HepG2 (cell line): ENCODE measurements around the gene ACADVL. TPM values are rescaled to one million over a fixed set of nuclear protein-coding genes. Genes with fewer than 3 reads are reported as not detected.
A peak's percentile ranks its signal among the peaks of the same experiment; 100 is the strongest.

Experiments used
- EP300 ChIP-seq, 3 experiments: sonication (generic) in 1 of 3; formaldehyde crosslinking in 1 of 3; IDR thresholded peaks; 2 replicates each; pipeline versions ENCODE4 v1.5.1 to v1.6.1; 2011 to 2020; ENCODE audit warnings: low read depth in 2 of 3, low read length in 2 of 3, borderline replicate concordance in 1 of 3, improper control_type of control experiment in 1 of 3, mild to moderate bottlenecking in 1 of 3, missing genetic modification reagents in 1 of 3, moderate library complexity in 1 of 3
- FOXP1 ChIP-seq, 2 experiments: fragments of 450-650 bp in 1 of 2; IDR thresholded peaks; 2 replicates each; pipeline ENCODE4 v1.6.1; 2017 to 2018; ENCODE audit warnings: antibody characterized with exemption in 1 of 2
- GABPA ChIP-seq, 2 experiments: IDR thresholded peaks; 2 replicates each; pipeline ENCODE4 v1.6.1; 2011 to 2016; ENCODE audit warnings: low read depth in 2 of 2, low read length in 1 of 2, missing biosample characterization in 1 of 2, missing genetic modification characterization in 1 of 2
- GTF3A ChIP-seq: sonication (generic); formaldehyde crosslinking; conservative IDR thresholded peaks from 2 replicates; pipeline ENCODE4 v1.4.0; 2020; ENCODE audit warnings: mild to moderate bottlenecking, missing genetic modification reagents
- MAF1 ChIP-seq: sonication (generic); formaldehyde crosslinking; IDR thresholded peaks from 2 replicates; pipeline ENCODE4 v1.5.0; 2020; ENCODE audit warnings: missing genetic modification reagents, borderline replicate concordance
- MEF2D ChIP-seq: sonication (generic); formaldehyde crosslinking; IDR thresholded peaks from 2 replicates; pipeline ENCODE4 v1.5.1; 2020; ENCODE audit warnings: mild to moderate bottlenecking, missing genetic modification reagents
- MIXL1 ChIP-seq: IDR thresholded peaks from 2 replicates; pipeline ENCODE4 v1.6.1; 2016
- MTF2 ChIP-seq: sonication (generic); formaldehyde crosslinking; IDR thresholded peaks from 2 replicates; pipeline ENCODE4 v1.5.0; 2020; ENCODE audit warnings: missing genetic modification reagents, borderline replicate concordance
- NR3C1 ChIP-seq: sonication (generic); formaldehyde crosslinking; IDR thresholded peaks from 2 replicates; pipeline ENCODE4 v1.4.0; 2020; ENCODE audit warnings: missing genetic modification reagents
- ZMYM3 ChIP-seq: sonication (generic); formaldehyde crosslinking; IDR thresholded peaks from 2 replicates; pipeline ENCODE4 v1.5.1; 2020; ENCODE audit warnings: mild to moderate bottlenecking, missing genetic modification reagents
- ZNF296 ChIP-seq: sonication (generic); formaldehyde crosslinking; conservative IDR thresholded peaks from 2 replicates; pipeline ENCODE4 v1.5.0; 2020; ENCODE audit warnings: mild to moderate bottlenecking, missing genetic modification reagents
- ZNF30 ChIP-seq: sonication (generic); formaldehyde crosslinking; IDR thresholded peaks from 2 replicates; pipeline ENCODE4 v1.5.0; 2020; ENCODE audit warnings: mild to moderate bottlenecking, missing genetic modification reagents
- ZNF629 ChIP-seq: sonication (generic); formaldehyde crosslinking; conservative IDR thresholded peaks from 2 replicates; pipeline ENCODE4 v1.5.0; 2020; ENCODE audit warnings: missing genetic modification reagents
- ZNF713 ChIP-seq: sonication (generic); formaldehyde crosslinking; IDR thresholded peaks from 2 replicates; pipeline ENCODE4 v1.4.0; 2020; ENCODE audit warnings: mild to moderate bottlenecking, missing genetic modification reagents
- polyA plus RNA-seq, 8 experiments: library from polyadenylated mRNA; depleted of rRNA in 3 of 8; stranded (reverse) in 7 of 8; unstranded in 1 of 8; fragments of >200 nt; fragmentation: Illumina TruSeq in 4 of 8; extraction: Trizol in 4 of 8; gene quantifications; 2 replicates each; pipeline versions ENCODE4 v1.2.1 to v1.2.3, GENCODE V29; 2011 to 2016; ENCODE audit warnings: low read depth in 4 of 8, missing spikeins in 1 of 8, mixed read lengths in 1 of 8; ENCODE audit not compliant: insufficient read depth in 1 of 8
- total RNA-seq, 5 experiments: library from RNA; depleted of rRNA; stranded (reverse); fragments of >200 nt; fragmentation: Illumina TruSeq; extraction: Trizol; gene quantifications; 2 replicates each; pipeline ENCODE4 v1.2.3, GENCODE V29; 2016; ENCODE audit warnings: low read depth in 1 of 5
- TF ChIP-seq, protein P1 (sequence below): sonication (generic); formaldehyde crosslinking; conservative IDR thresholded peaks from 2 replicates; pipeline ENCODE4 v1.4.0; 2020; ENCODE audit warnings: missing genetic modification reagents
- TF ChIP-seq, protein P2 (sequence below): sonication (generic); formaldehyde crosslinking; IDR thresholded peaks from 2 replicates; pipeline ENCODE4 v1.4.0; 2020; ENCODE audit warnings: missing genetic modification reagents, borderline replicate concordance
- TF ChIP-seq, protein P3 (sequence below): sonication (generic); IDR thresholded peaks from 2 replicates; pipeline ENCODE4 v1.6.1; 2016; ENCODE audit warnings: low read depth, borderline replicate concordance
- TF ChIP-seq, protein P4 (sequence below): sonication (generic); formaldehyde crosslinking; IDR thresholded peaks from 2 replicates; pipeline ENCODE4 v1.5.1; 2020; ENCODE audit warnings: missing genetic modification reagents, mild to moderate bottlenecking, borderline replicate concordance
- TF ChIP-seq, protein P5 (sequence below): sonication (generic); formaldehyde crosslinking; IDR thresholded peaks from 2 replicates; pipeline ENCODE4 v1.5.1; 2020; ENCODE audit warnings: mild to moderate bottlenecking, missing genetic modification reagents, borderline replicate concordance

The ACADVL gene
- total and polyA plus RNA-seq, 2 of the 13 experiments (the other 11 are each of a cell fraction or from before 2014, with no cell fraction given): 219 to 412 TPM

DNA sequence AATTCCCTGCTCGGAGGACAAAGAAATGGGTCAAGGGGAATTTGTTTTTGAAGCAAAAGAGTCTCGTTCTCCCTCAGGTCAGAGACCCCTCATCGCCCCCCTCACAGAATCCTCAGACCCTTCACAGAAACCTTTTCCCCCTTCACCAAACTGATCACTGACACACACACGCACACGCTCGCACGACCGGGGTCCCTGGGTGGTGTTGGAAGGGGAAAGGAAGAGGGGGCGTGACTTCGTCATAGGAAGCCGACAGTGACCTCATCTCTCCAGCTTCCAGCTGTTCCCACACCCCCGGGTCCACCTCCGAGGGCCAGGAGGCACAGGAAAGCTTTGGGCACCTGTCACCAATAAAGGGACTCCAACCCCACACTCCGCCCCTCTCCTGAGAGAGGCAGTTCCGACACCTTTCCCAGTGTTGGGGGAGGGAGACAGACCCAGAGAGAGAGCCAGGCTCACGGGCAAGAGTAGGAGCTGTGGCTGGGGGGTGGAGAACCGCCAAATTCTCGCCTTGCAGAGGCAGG lies 41.7 kb upstream of the ACADVL start (continued):
- TF ChIP-seq ZNF30: no peak
- no peak for TF ChIP-seq GTF3A (CRISPR knock-in tag)
- TF ChIP-seq MIXL1: no peak
- TF ChIP-seq, protein P1, sequence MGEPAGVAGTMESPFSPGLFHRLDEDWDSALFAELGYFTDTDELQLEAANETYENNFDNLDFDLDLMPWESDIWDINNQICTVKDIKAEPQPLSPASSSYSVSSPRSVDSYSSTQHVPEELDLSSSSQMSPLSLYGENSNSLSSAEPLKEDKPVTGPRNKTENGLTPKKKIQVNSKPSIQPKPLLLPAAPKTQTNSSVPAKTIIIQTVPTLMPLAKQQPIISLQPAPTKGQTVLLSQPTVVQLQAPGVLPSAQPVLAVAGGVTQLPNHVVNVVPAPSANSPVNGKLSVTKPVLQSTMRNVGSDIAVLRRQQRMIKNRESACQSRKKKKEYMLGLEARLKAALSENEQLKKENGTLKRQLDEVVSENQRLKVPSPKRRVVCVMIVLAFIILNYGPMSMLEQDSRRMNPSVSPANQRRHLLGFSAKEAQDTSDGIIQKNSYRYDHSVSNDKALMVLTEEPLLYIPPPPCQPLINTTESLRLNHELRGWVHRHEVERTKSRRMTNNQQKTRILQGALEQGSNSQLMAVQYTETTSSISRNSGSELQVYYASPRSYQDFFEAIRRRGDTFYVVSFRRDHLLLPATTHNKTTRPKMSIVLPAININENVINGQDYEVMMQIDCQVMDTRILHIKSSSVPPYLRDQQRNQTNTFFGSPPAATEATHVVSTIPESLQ (CRISPR knock-in tag): no peak
- TF ChIP-seq ZNF296 (CRISPR knock-in tag): no peak
- no peak for TF ChIP-seq NR3C1 (CRISPR knock-in tag)
- TF ChIP-seq MTF2: no peak
- TF ChIP-seq MAF1: no peak
- TF ChIP-seq ZMYM3: no peak
- TF ChIP-seq GABPA (IDR thresholded peaks at IDR 0.05; ENCODE audit: low read depth, low read length): peak; percentile 27; the same call in 1 of the 2 replicates
- peak; percentile 69 for TF ChIP-seq GABPA (CRISPR knock-in tag; IDR thresholded peaks at IDR 0.05; ENCODE audit: low read depth)
- no peak for TF ChIP-seq ZNF713 (CRISPR knock-in tag)
- TF ChIP-seq EP300 (IDR thresholded peaks at IDR 0.05; ENCODE audit: low read depth in 2 of 2, low read length in 2 of 2): 0 out of 4 replicates have a peak, but pooled peaks of 1 of the 2 experiments have one; percentile 32
- peak; percentile 45; the same call in 1 of the 2 replicates for TF ChIP-seq EP300 (CRISPR knock-in tag; IDR thresholded peaks at IDR 0.05; ENCODE audit: borderline replicate concordance)
- TF ChIP-seq, protein P2, sequence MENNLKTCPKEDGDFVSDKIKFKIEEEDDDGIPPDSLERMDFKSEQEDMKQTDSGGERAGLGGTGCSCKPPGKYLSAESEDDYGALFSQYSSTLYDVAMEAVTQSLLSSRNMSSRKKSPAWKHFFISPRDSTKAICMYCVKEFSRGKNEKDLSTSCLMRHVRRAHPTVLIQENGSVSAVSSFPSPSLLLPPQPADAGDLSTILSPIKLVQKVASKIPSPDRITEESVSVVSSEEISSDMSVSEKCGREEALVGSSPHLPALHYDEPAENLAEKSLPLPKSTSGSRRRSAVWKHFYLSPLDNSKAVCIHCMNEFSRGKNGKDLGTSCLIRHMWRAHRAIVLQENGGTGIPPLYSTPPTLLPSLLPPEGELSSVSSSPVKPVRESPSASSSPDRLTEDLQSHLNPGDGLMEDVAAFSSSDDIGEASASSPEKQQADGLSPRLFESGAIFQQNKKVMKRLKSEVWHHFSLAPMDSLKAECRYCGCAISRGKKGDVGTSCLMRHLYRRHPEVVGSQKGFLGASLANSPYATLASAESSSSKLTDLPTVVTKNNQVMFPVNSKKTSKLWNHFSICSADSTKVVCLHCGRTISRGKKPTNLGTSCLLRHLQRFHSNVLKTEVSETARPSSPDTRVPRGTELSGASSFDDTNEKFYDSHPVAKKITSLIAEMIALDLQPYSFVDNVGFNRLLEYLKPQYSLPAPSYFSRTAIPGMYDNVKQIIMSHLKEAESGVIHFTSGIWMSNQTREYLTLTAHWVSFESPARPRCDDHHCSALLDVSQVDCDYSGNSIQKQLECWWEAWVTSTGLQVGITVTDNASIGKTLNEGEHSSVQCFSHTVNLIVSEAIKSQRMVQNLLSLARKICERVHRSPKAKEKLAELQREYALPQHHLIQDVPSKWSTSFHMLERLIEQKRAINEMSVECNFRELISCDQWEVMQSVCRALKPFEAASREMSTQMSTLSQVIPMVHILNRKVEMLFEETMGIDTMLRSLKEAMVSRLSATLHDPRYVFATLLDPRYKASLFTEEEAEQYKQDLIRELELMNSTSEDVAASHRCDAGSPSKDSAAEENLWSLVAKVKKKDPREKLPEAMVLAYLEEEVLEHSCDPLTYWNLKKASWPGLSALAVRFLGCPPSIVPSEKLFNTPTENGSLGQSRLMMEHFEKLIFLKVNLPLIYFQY (CRISPR knock-in tag): 0 out of 2 replicates have a peak, but pooled peaks have one; percentile 4
- TF ChIP-seq MEF2D (CRISPR knock-in tag): no peak
- TF ChIP-seq FOXP1 (IDR thresholded peaks at IDR 0.05): no peak
- no peak for TF ChIP-seq FOXP1 (CRISPR knock-in tag; IDR thresholded peaks at IDR 0.05)
- TF ChIP-seq, protein P3, sequence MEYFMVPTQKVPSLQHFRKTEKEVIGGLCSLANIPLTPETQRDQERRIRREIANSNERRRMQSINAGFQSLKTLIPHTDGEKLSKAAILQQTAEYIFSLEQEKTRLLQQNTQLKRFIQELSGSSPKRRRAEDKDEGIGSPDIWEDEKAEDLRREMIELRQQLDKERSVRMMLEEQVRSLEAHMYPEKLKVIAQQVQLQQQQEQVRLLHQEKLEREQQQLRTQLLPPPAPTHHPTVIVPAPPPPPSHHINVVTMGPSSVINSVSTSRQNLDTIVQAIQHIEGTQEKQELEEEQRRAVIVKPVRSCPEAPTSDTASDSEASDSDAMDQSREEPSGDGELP: peak; percentile 94
- TF ChIP-seq, protein P4, sequence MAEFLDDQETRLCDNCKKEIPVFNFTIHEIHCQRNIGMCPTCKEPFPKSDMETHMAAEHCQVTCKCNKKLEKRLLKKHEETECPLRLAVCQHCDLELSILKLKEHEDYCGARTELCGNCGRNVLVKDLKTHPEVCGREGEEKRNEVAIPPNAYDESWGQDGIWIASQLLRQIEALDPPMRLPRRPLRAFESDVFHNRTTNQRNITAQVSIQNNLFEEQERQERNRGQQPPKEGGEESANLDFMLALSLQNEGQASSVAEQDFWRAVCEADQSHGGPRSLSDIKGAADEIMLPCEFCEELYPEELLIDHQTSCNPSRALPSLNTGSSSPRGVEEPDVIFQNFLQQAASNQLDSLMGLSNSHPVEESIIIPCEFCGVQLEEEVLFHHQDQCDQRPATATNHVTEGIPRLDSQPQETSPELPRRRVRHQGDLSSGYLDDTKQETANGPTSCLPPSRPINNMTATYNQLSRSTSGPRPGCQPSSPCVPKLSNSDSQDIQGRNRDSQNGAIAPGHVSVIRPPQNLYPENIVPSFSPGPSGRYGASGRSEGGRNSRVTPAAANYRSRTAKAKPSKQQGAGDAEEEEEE: no peak
- no peak; the same call in 1 of the 2 replicates for TF ChIP-seq ZNF629
- TF ChIP-seq, protein P5, sequence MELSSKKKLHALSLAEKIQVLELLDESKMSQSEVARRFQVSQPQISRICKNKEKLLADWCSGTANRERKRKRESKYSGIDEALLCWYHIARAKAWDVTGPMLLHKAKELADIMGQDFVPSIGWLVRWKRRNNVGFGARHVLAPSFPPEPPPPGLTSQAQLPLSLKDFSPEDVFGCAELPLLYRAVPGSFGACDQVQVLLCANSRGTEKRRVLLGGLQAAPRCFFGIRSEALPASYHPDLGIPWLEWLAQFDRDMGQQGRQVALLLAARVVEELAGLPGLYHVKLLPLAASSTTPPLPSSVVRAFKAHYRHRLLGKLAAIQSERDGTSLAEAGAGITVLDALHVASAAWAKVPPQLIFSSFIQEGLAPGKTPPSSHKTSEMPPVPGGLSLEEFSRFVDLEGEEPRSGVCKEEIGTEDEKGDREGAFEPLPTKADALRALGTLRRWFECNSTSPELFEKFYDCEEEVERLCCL (CRISPR knock-in tag): no peak
